ENCODE data around the gene YPEL4.

GRCh38 chr11:57610170-57610569 lies 39.5 kb downstream of the YPEL4 start:
- TF ChIP-seq, protein P1, sequence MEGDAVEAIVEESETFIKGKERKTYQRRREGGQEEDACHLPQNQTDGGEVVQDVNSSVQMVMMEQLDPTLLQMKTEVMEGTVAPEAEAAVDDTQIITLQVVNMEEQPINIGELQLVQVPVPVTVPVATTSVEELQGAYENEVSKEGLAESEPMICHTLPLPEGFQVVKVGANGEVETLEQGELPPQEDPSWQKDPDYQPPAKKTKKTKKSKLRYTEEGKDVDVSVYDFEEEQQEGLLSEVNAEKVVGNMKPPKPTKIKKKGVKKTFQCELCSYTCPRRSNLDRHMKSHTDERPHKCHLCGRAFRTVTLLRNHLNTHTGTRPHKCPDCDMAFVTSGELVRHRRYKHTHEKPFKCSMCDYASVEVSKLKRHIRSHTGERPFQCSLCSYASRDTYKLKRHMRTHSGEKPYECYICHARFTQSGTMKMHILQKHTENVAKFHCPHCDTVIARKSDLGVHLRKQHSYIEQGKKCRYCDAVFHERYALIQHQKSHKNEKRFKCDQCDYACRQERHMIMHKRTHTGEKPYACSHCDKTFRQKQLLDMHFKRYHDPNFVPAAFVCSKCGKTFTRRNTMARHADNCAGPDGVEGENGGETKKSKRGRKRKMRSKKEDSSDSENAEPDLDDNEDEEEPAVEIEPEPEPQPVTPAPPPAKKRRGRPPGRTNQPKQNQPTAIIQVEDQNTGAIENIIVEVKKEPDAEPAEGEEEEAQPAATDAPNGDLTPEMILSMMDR (conservative IDR thresholded peaks at IDR 0.05; ENCODE audit: low read length), result no peak
- no peak for TF ChIP-seq EZH2phosphoT487 (IDR thresholded peaks at IDR 0.05; ENCODE audit: borderline replicate concordance)
